ENCODE measurements around the gene PLK1.
"Not testable (repeated sequence)": the region's sequence is repeated elsewhere in the genome, so short reads cannot be mapped to it uniquely, and the experiment has no call there.

The PLK1 gene

GRCh38 chr16:23678430-23679273 is at the start of gene PLK1:
Gene PLK1, plus strand, starts transcription at chr16:23678889. Its CDS starts 44 bp downstream, at chr16:23678933.
- Histone ChIP-seq H3K27me3 (ENCODE audit: insufficient read depth, low read length) (no peaks in the 10 kb centered on the region), H3K4me3 (ENCODE audit: low read depth, low read length) (peak within 1 kb of the TSS; percentile 96), H3K4me1 (ENCODE audit: control insufficient read depth, insufficient read depth, low read length, unreplicated experiment) (peaks cover 46% of the 10 kb centered on the region), H3K79me2 (ENCODE audit: control insufficient read depth, insufficient read depth, low read length, unreplicated experiment) (peaks cover 49% of the 10 kb centered on the region), H2AFZ (ENCODE audit: low read length, unreplicated experiment) (peak within 1 kb of the TSS; percentile 88), H3K36me3 (ENCODE audit: insufficient read depth, low read length) (peaks cover 17% of the 10 kb centered on the region; the same call in 1 of the 2 replicates), H3K27ac (ENCODE audit: low read depth, low read length) (peak within 1 kb of the TSS; percentile 78)

- Histone ChIP-seq H2AFZ (ENCODE audit: low read length, unreplicated experiment) (no peak overlapping the region), H3K4me3 (ENCODE audit: low read depth, low read length) (no peak overlapping the region), H3K27ac (ENCODE audit: low read depth, low read length) (no peak overlapping the region), H3K36me3 (ENCODE audit: insufficient read depth, low read length) (peaks cover 36% of the 10 kb centered on the region), H3K79me2 (ENCODE audit: control insufficient read depth, insufficient read depth, low read length, unreplicated experiment) (peaks cover 21% of the 10 kb centered on the region), H3K4me1 (ENCODE audit: control insufficient read depth, insufficient read depth, low read length, unreplicated experiment) (no peaks in the 10 kb centered on the region), H3K27me3 (ENCODE audit: insufficient read depth, low read length) (no peaks in the 10 kb centered on the region)
These were observed 49.2 kb upstream of the PLK1 start for GRCh38 chr16:23629516-23629915.

GRCh38 chr16:23631874-23632273 is 46.8 kb upstream of the PLK1 start:
- not testable (repeated sequence) for H3K27me3 ChIP-seq (ENCODE audit: insufficient read depth, low read length); H3K4me3 ChIP-seq (ENCODE audit: low read depth, low read length); H3K4me1 ChIP-seq (ENCODE audit: control insufficient read depth, insufficient read depth, low read length, unreplicated experiment); H3K27ac ChIP-seq (ENCODE audit: low read depth, low read length); H2AFZ ChIP-seq (ENCODE audit: low read length, unreplicated experiment)
- peaks cover 43% of the 10 kb centered on the region for H3K36me3 ChIP-seq (ENCODE audit: insufficient read depth, low read length)
- peaks cover 24% of the 10 kb centered on the region for H3K79me2 ChIP-seq (ENCODE audit: control insufficient read depth, insufficient read depth, low read length, unreplicated experiment)

- no peaks in the 10 kb centered on the region for H3K4me1 ChIP-seq (ENCODE audit: control insufficient read depth, insufficient read depth, low read length, unreplicated experiment)
- peaks cover 33% of the 10 kb centered on the region for H3K79me2 ChIP-seq (ENCODE audit: control insufficient read depth, insufficient read depth, low read length, unreplicated experiment)
- no peak overlapping the region for H2AFZ ChIP-seq (ENCODE audit: low read length, unreplicated experiment)
- H3K27ac ChIP-seq (ENCODE audit: low read depth, low read length) = no peak overlapping the region
- H3K36me3 ChIP-seq (ENCODE audit: insufficient read depth, low read length) = peaks cover 32% of the 10 kb centered on the region
- no peaks in the 10 kb centered on the region for H3K27me3 ChIP-seq (ENCODE audit: insufficient read depth, low read length)
- H3K4me3 ChIP-seq (ENCODE audit: low read depth, low read length) = no peak overlapping the region
These were observed 44.1 kb upstream of the PLK1 start for GRCh38 chr16:23634461-23635036.

- Histone ChIP-seq H2AFZ (ENCODE audit: low read length, unreplicated experiment) (no peak overlapping the region), H3K4me1 (ENCODE audit: control insufficient read depth, insufficient read depth, low read length, unreplicated experiment) (no peaks in the 10 kb centered on the region), H3K79me2 (ENCODE audit: control insufficient read depth, insufficient read depth, low read length, unreplicated experiment) (peaks cover 46% of the 10 kb centered on the region), H3K27me3 (ENCODE audit: insufficient read depth, low read length) (no peaks in the 10 kb centered on the region), H3K4me3 (ENCODE audit: low read depth, low read length) (no peak overlapping the region), H3K36me3 (ENCODE audit: insufficient read depth, low read length) (peaks cover 21% of the 10 kb centered on the region), H3K27ac (ENCODE audit: low read depth, low read length) (no peak overlapping the region)
These were observed 42.7 kb upstream of the PLK1 start for GRCh38 chr16:23635958-23636357.

- Histone ChIP-seq H3K36me3 (ENCODE audit: insufficient read depth, low read length) (peaks cover 11% of the 10 kb centered on the region), H3K79me2 (ENCODE audit: control insufficient read depth, insufficient read depth, low read length, unreplicated experiment) (peaks cover 56% of the 10 kb centered on the region), H3K27me3 (ENCODE audit: insufficient read depth, low read length) (no peaks in the 10 kb centered on the region), H3K4me3 (ENCODE audit: low read depth, low read length) (peak overlapping the region; percentile 97), H2AFZ (ENCODE audit: low read length, unreplicated experiment) (peak overlapping the region; percentile 87), H3K27ac (ENCODE audit: low read depth, low read length) (peak overlapping the region; percentile 59; the same call in 1 of the 2 replicates), H3K4me1 (ENCODE audit: control insufficient read depth, insufficient read depth, low read length, unreplicated experiment) (peaks cover 6% of the 10 kb centered on the region)
These were observed 38.1 kb upstream of the PLK1 start for GRCh38 chr16:23640615-23640930.

GRCh38 chr16:23640931-23641765 is 37.5 kb upstream of the PLK1 start, which contains the start of the genes DCTN5 and PALB2:
Gene DCTN5, plus strand, starts transcription at chr16:23641466. Its CDS starts 77 bp downstream, at chr16:23641543.
Gene PALB2, minus strand, starts transcription at chr16:23641310. Its CDS starts 153 bp downstream, at chr16:23641157.
- H3K36me3 ChIP-seq (ENCODE audit: insufficient read depth, low read length) = peaks cover 13% of the 10 kb centered on the region
- H3K4me1 ChIP-seq (ENCODE audit: control insufficient read depth, insufficient read depth, low read length, unreplicated experiment) = peaks cover 6% of the 10 kb centered on the region
- peak within 1 kb of the TSS; percentile 97 for H3K4me3 ChIP-seq (ENCODE audit: low read depth, low read length)
- peaks cover 59% of the 10 kb centered on the region for H3K79me2 ChIP-seq (ENCODE audit: control insufficient read depth, insufficient read depth, low read length, unreplicated experiment)
- H3K27me3 ChIP-seq (ENCODE audit: insufficient read depth, low read length) = no peaks in the 10 kb centered on the region
- H2AFZ ChIP-seq (ENCODE audit: low read length, unreplicated experiment) = peak within 1 kb of the TSS; percentile 87
- H3K27ac ChIP-seq (ENCODE audit: low read depth, low read length) = peak within 1 kb of the TSS; percentile 59

GRCh38 chr16:23642246-23642774 is 36.4 kb upstream of the PLK1 start:
- Histone ChIP-seq H3K4me3 (ENCODE audit: low read depth, low read length) (peak overlapping the region; percentile 97), H3K4me1 (ENCODE audit: control insufficient read depth, insufficient read depth, low read length, unreplicated experiment) (peaks cover 6% of the 10 kb centered on the region), H2AFZ (ENCODE audit: low read length, unreplicated experiment) (peak overlapping the region; percentile 75), H3K79me2 (ENCODE audit: control insufficient read depth, insufficient read depth, low read length, unreplicated experiment) (peaks cover 70% of the 10 kb centered on the region), H3K36me3 (ENCODE audit: insufficient read depth, low read length) (peaks cover 13% of the 10 kb centered on the region), H3K27me3 (ENCODE audit: insufficient read depth, low read length) (no peaks in the 10 kb centered on the region), H3K27ac (ENCODE audit: low read depth, low read length) (no peak overlapping the region)

GRCh38 chr16:23650674-23651416 is 27.8 kb upstream of the PLK1 start:
- Histone ChIP-seq H3K4me1 (ENCODE audit: control insufficient read depth, insufficient read depth, low read length, unreplicated experiment) (no peaks in the 10 kb centered on the region), H3K79me2 (ENCODE audit: control insufficient read depth, insufficient read depth, low read length, unreplicated experiment) (peaks cover 69% of the 10 kb centered on the region), H3K4me3 (ENCODE audit: low read depth, low read length) (no peak overlapping the region), H3K27me3 (ENCODE audit: insufficient read depth, low read length) (no peaks in the 10 kb centered on the region), H3K36me3 (ENCODE audit: insufficient read depth, low read length) (peaks cover 28% of the 10 kb centered on the region), H2AFZ (ENCODE audit: low read length, unreplicated experiment) (no peak overlapping the region), H3K27ac (ENCODE audit: low read depth, low read length) (no peak overlapping the region)

All from ACC112 (cell line).